ENCODE measurements around the gene LNX1.
"Not testable (repeated sequence)": the region's sequence is repeated elsewhere in the genome, so short reads cannot be mapped to it uniquely, and the experiment has no call there.

Gene LNX1

GRCh38 chr4:53490965-53491622 lies 100.2 kb downstream of the LNX1 start:
- DNase-seq (ENCODE audit: low spot score) = peak; percentile 8

GRCh38 chr4:53490161-53490956 lies 100.9 kb downstream of the LNX1 start:
- no peak for DNase-seq (ENCODE audit: low spot score)

- DNase-seq (ENCODE audit: low spot score) = no peak
Measured at GRCh38 chr4:53489279-53489889, 101.9 kb downstream of the LNX1 start.

GRCh38 chr4:53487766-53488165 lies 103.5 kb downstream of the LNX1 start:
- DNase-seq (ENCODE audit: low spot score) = no peak

- DNase-seq (ENCODE audit: low spot score) = no peak
Measured at GRCh38 chr4:53485658-53486040, 105.6 kb downstream of the LNX1 start.

GRCh38 chr4:53484911-53485657 lies 106.2 kb downstream of the LNX1 start:
- no peak for DNase-seq (ENCODE audit: low spot score)

GRCh38 chr4:53483250-53483649 lies 108.0 kb downstream of the LNX1 start:
- no peak for DNase-seq (ENCODE audit: low spot score)

- no peak for DNase-seq (ENCODE audit: low spot score)
Measured at GRCh38 chr4:53481586-53481985, 109.7 kb downstream of the LNX1 start.

GRCh38 chr4:53480909-53481308 lies 110.4 kb downstream of the LNX1 start:
- DNase-seq (ENCODE audit: low spot score) = no peak

- no peak for DNase-seq (ENCODE audit: low spot score)
Measured at GRCh38 chr4:53479736-53480525, 111.4 kb downstream of the LNX1 start.

GRCh38 chr4:53478671-53479456 lies 112.4 kb downstream of the LNX1 start:
- DNase-seq (ENCODE audit: low spot score) = no peak

GRCh38 chr4:53477636-53478035 lies 113.7 kb downstream of the LNX1 start:
- no peak for DNase-seq (ENCODE audit: low spot score)

GRCh38 chr4:53477038-53477565 lies 114.2 kb downstream of the LNX1 start:
- DNase-seq (ENCODE audit: low spot score) = no peak

- no peak for DNase-seq (ENCODE audit: low spot score)
Measured at GRCh38 chr4:53476232-53477037, 114.9 kb downstream of the LNX1 start.

- not testable (repeated sequence) for DNase-seq (ENCODE audit: low spot score)
Measured at GRCh38 chr4:53466576-53466975, 124.7 kb downstream of the LNX1 start.

- no peak for DNase-seq (ENCODE audit: low spot score)
Measured at GRCh38 chr4:53465891-53466290, 125.4 kb downstream of the LNX1 start.

GRCh38 chr4:53465281-53465680 lies 126.0 kb downstream of the LNX1 start:
- no peak for DNase-seq (ENCODE audit: low spot score)

GRCh38 chr4:53463340-53463739 lies 127.9 kb downstream of the LNX1 start:
- no peak for DNase-seq (ENCODE audit: low spot score)

GRCh38 chr4:53461244-53461643 lies 130.0 kb downstream of the LNX1 start:
- no peak for DNase-seq (ENCODE audit: low spot score)

GRCh38 chr4:53459548-53459947 lies 131.7 kb downstream of the LNX1 start:
- no peak for DNase-seq (ENCODE audit: low spot score)

Measured in activated CD4-positive, alpha-beta T cell treated with anti-CD3 and anti-CD28 coated beads, Interleukin-2, Interleukin-4, amounts not matched to agents 100 ng/mL and 50 ng/mL, durations not matched to agents 16 hours and 8 hours (primary cell).